Gastrocnemius medialis (tissue), 4 donors: ENCODE results near the gene DMTF1.

Experiments
- POLR2A ChIP-seq, 2 donors: fragments of 450-650 bp; IDR thresholded peaks; one replicate each; pipeline ENCODE4 v1.6.1; 2017; ENCODE audit warnings: antibody characterized with exemption in 2 of 2, mild to moderate bottlenecking in 2 of 2, moderate library complexity in 2 of 2
- TF ChIP-seq, protein P1 (sequence below), 5 experiments: fragments of 450-650 bp in 3 of 5; fragments of 200-600 bp in 2 of 5; sonication (generic) in 2 of 5; IDR thresholded peaks in 4 of 5; conservative IDR thresholded peaks in 1 of 5; 1 replicate in 4 of 5; 2 replicates in 1 of 5; pipeline ENCODE4 v1.5.1; 2016 to 2019; ENCODE audit warnings: antibody characterized with exemption in 5 of 5, mild to moderate bottlenecking in 3 of 5, moderate library complexity in 3 of 5

DNA sequence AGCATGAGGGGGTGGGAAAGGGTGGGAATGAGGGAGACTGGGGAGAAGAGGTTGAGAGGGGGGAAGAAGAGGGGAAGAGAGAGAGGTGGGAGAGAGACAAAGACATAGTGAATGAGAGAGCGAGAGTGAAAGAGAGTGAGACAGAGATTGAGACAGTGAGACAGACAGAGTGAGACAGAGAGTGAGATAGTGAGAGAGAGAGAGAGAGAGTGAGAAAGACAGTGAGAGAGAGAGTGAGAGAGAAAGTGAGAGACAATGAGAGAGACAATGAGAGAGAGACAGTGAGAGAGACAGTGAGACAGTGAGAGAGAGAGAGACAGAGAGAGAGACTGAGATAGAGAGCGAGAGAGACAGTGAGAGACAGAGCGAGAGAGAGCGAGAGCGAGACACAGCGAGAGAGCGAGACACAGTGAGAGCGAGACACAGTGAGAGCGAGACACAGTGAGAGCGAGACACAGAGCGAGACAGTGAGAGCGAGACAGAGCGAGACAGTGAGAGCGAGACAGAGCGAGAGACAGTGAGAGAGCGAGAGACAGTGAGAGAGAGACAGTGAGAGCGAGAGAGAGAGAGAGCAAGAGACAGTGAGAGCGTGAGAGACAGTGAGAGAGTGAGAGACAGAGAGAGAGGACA, 57.2 kb downstream of the DMTF1 start:
- TF ChIP-seq, protein P1, sequence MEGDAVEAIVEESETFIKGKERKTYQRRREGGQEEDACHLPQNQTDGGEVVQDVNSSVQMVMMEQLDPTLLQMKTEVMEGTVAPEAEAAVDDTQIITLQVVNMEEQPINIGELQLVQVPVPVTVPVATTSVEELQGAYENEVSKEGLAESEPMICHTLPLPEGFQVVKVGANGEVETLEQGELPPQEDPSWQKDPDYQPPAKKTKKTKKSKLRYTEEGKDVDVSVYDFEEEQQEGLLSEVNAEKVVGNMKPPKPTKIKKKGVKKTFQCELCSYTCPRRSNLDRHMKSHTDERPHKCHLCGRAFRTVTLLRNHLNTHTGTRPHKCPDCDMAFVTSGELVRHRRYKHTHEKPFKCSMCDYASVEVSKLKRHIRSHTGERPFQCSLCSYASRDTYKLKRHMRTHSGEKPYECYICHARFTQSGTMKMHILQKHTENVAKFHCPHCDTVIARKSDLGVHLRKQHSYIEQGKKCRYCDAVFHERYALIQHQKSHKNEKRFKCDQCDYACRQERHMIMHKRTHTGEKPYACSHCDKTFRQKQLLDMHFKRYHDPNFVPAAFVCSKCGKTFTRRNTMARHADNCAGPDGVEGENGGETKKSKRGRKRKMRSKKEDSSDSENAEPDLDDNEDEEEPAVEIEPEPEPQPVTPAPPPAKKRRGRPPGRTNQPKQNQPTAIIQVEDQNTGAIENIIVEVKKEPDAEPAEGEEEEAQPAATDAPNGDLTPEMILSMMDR (IDR thresholded peaks at IDR 0.05 in 4 of 5, conservative IDR thresholded peaks at IDR 0.05 in 1 of 5), result no peak
- TF ChIP-seq POLR2A (IDR thresholded peaks at IDR 0.05), result no peak
